Neural progenitor cell (in vitro differentiated cells): ENCODE measurements around the gene CNTNAP2.

Source experiments
- CTCF ChIP-seq: fragments of 200-600 bp; sonication (generic); IDR thresholded peaks from 2 replicates; pipeline ENCODE4 v1.5.1; 2017; ENCODE audit warnings: antibody characterized with exemption, mild to moderate bottlenecking
- EZH2 ChIP-seq: fragments of 200-600 bp; sonication (generic); IDR thresholded peaks from 2 replicates; pipeline ENCODE4 v1.6.1; 2017; ENCODE audit warnings: antibody characterized with exemption, mild to moderate bottlenecking, moderate library complexity

- no peak for TF ChIP-seq CTCF
- no peak for TF ChIP-seq EZH2
Measured at GRCh38 chr7:146636033-146636356, 519.4 kb downstream of the CNTNAP2 start.
